Panc1 (cell line): ENCODE results near the gene BICDL2. TPM values are rescaled to one million over a fixed set of nuclear protein-coding genes. Genes with fewer than 3 reads are reported as not detected.

Experiments
- ATAC-seq: fragments of 200-7000 bp; cut with Tn5 transposase; 2 replicates; pipeline ENCODE4 v1.9.1; 2020; ENCODE audit warnings: mild to moderate bottlenecking, moderate library complexity
- BruUV-seq: library from RNA; stranded (reverse); fragments of 400-500 nt; replicated peaks from 2 replicates; lab custom pipeline; 2021; lab: Mats Ljungman, UMichigan
- CTCF ChIA-PET: fragments of 300-600 bp; sonication (Branson Sonifier 250); formaldehyde crosslinking; loops from one replicate; lab custom pipeline; 2022; ENCODE audit warnings: antibody characterized with exemption; lab: Charles Lee
- POLR2A ChIA-PET: fragments of 300-600 bp; sonication (Branson Sonifier 250); formaldehyde crosslinking; loops from one replicate; lab custom pipeline; 2022; ENCODE audit warnings: antibody characterized with exemption; lab: Charles Lee
- DNase-seq: peaks from one replicate; pipeline ENCODE4 v3.0.0-alpha.2; 2010; ENCODE audit warnings: low read depth, low spot score
- H3K27ac ChIP-seq: 2 replicates; pipeline ENCODE4 v1.5.1; 2011; ENCODE audit warnings: mild to moderate bottlenecking, low read length, inconsistent platforms
- H3K27me3 ChIP-seq: fragments of 200-500 bp; sonication (Bioruptor generic); 2 replicates; pipeline ENCODE4 v1.6.0; 2014; ENCODE audit warnings: low read length, inconsistent platforms; ENCODE audit not compliant: control insufficient read depth, insufficient read depth
- H3K36me3 ChIP-seq: fragments of 200-500 bp; sonication (Bioruptor generic); 2 replicates; pipeline ENCODE4 v1.5.1; 2014; ENCODE audit warnings: inconsistent platforms, mild to moderate bottlenecking, low read length, moderate library complexity; ENCODE audit not compliant: control insufficient read depth, insufficient read depth
- H3K4me1 ChIP-seq: 2 replicates; pipeline ENCODE4 v1.5.1; 2011; ENCODE audit warnings: inconsistent platforms, mild to moderate bottlenecking, low read length, moderate library complexity; ENCODE audit not compliant: control insufficient read depth, insufficient read depth
- H3K4me3 ChIP-seq, 2 experiments: 2 replicates each; pipeline ENCODE4 v1.5.1; 2011 to 2012; ENCODE audit warnings: low read depth in 2 of 2, low read length in 2 of 2, mild to moderate bottlenecking in 2 of 2, inconsistent platforms in 1 of 2, moderate library complexity in 1 of 2
- H3K9me3 ChIP-seq: fragments of 200-500 bp; sonication (Bioruptor generic); 2 replicates; pipeline ENCODE4 v1.5.1; 2014; ENCODE audit warnings: low read depth, mild to moderate bottlenecking, inconsistent platforms, low read length, moderate library complexity; ENCODE audit not compliant: control insufficient read depth, insufficient read depth
- POLR2AphosphoS5 ChIP-seq: IDR thresholded peaks from 2 replicates; pipeline ENCODE4 v1.6.1; 2012; ENCODE audit warnings: mild to moderate bottlenecking, low read depth, low read length, moderate library complexity
- SIN3A ChIP-seq: IDR thresholded peaks from 2 replicates; pipeline ENCODE4 v1.6.1; 2012; ENCODE audit warnings: low read depth, mild to moderate bottlenecking, low read length, moderate library complexity, borderline replicate concordance; ENCODE audit not compliant: insufficient read depth
- TCF7L2 ChIP-seq: IDR thresholded peaks from 2 replicates; pipeline ENCODE4 v1.6.1; 2011; ENCODE audit warnings: mild to moderate bottlenecking, low read depth, low read length, inconsistent platforms
- in situ Hi-C: cut with HindIII; loops from 2 replicates; pipeline ENCODE4 v1.10.0; 2016; ENCODE audit warnings: low sequenced_read_pairs, low pct_unique_long_range_greater_than_20kb
- intact Hi-C: fragments of 100-400 bp; cut with micrococcal nuclease; formaldehyde crosslinking; loops from one replicate; pipeline ENCODE4 v1.10.0; 2022; ENCODE audit not compliant: unreplicated experiment
- total RNA-seq: library from RNA; stranded (reverse); gene quantifications from one replicate; pipeline ENCODE4 v1.2.1, GENCODE V29; 2021; ENCODE audit not compliant: unreplicated experiment
- TF ChIP-seq, protein P1 (sequence below), 2 experiments: IDR thresholded peaks; 2 replicates each; pipeline ENCODE4 v1.6.1; 2011 to 2012; ENCODE audit warnings: low read depth in 2 of 2, control low read depth in 1 of 2, low read length in 1 of 2, mild to moderate bottlenecking in 1 of 2, moderate library complexity in 1 of 2; ENCODE audit not compliant: insufficient read depth in 1 of 2
- TF ChIP-seq, protein P2 (sequence below): fragments of 450-650 bp; IDR thresholded peaks from 2 replicates; pipeline ENCODE4 v1.5.1; 2017; ENCODE audit warnings: mild to moderate bottlenecking

Gene BICDL2
- total RNA-seq, 1 experiment from 2014 or later, result 0.21 TPM

DNA sequence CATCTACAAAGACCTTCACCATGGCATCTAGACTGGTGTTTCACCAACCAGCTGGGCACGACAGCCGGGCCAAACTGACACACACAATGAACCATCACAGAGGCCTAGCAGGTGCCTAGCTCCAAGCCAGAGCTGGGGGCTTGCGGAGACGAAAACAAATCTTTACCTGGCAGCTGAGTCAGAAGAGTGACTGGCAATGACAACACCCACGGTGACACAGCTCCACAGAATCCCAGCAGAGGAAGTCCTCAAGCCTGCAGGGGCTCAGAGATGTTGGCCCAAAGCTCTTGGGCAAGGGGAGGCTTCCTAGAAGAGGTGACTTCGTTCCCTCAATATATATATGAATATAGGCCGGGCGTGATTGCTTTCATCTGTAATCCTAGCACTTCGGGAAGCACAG is 14.8 kb upstream of the BICDL2 start:
- no peaks in the 10 kb centered on the region for H3K36me3 ChIP-seq
- H3K9me3 ChIP-seq, result no peaks in the 10 kb centered on the region
- H3K4me3 ChIP-seq, result no peak overlapping the region
- DNase-seq (no peak), ATAC-seq (no peak)
- no peaks in the 10 kb centered on the region for H3K4me1 ChIP-seq
- no peaks in the 10 kb centered on the region for H3K27me3 ChIP-seq
- H3K27ac ChIP-seq, result no peak overlapping the region
- in situ Hi-C loops, result no loop called here
- no TSS peak for BruUV-seq
- TF ChIP-seq TCF7L2 (no peak), SIN3A (no peak), POLR2AphosphoS5 (no peak)
- TF ChIP-seq, protein P1, sequence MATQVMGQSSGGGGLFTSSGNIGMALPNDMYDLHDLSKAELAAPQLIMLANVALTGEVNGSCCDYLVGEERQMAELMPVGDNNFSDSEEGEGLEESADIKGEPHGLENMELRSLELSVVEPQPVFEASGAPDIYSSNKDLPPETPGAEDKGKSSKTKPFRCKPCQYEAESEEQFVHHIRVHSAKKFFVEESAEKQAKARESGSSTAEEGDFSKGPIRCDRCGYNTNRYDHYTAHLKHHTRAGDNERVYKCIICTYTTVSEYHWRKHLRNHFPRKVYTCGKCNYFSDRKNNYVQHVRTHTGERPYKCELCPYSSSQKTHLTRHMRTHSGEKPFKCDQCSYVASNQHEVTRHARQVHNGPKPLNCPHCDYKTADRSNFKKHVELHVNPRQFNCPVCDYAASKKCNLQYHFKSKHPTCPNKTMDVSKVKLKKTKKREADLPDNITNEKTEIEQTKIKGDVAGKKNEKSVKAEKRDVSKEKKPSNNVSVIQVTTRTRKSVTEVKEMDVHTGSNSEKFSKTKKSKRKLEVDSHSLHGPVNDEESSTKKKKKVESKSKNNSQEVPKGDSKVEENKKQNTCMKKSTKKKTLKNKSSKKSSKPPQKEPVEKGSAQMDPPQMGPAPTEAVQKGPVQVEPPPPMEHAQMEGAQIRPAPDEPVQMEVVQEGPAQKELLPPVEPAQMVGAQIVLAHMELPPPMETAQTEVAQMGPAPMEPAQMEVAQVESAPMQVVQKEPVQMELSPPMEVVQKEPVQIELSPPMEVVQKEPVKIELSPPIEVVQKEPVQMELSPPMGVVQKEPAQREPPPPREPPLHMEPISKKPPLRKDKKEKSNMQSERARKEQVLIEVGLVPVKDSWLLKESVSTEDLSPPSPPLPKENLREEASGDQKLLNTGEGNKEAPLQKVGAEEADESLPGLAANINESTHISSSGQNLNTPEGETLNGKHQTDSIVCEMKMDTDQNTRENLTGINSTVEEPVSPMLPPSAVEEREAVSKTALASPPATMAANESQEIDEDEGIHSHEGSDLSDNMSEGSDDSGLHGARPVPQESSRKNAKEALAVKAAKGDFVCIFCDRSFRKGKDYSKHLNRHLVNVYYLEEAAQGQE (IDR thresholded peaks at IDR 0.05; ENCODE audit: insufficient read depth in 1 of 2, low read depth in 2 of 2, low read length in 1 of 2), result no peak
- TF ChIP-seq, protein P2, sequence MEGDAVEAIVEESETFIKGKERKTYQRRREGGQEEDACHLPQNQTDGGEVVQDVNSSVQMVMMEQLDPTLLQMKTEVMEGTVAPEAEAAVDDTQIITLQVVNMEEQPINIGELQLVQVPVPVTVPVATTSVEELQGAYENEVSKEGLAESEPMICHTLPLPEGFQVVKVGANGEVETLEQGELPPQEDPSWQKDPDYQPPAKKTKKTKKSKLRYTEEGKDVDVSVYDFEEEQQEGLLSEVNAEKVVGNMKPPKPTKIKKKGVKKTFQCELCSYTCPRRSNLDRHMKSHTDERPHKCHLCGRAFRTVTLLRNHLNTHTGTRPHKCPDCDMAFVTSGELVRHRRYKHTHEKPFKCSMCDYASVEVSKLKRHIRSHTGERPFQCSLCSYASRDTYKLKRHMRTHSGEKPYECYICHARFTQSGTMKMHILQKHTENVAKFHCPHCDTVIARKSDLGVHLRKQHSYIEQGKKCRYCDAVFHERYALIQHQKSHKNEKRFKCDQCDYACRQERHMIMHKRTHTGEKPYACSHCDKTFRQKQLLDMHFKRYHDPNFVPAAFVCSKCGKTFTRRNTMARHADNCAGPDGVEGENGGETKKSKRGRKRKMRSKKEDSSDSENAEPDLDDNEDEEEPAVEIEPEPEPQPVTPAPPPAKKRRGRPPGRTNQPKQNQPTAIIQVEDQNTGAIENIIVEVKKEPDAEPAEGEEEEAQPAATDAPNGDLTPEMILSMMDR, result no peak
- CTCF ChIA-PET, result no interaction called here
- intact Hi-C loops, result loop anchor here (10.0 kb wide), 1 partner anchor 73 kb away; no protein-coding TSS in a partner anchor
- POLR2A ChIA-PET, result no interaction called here

DNA sequence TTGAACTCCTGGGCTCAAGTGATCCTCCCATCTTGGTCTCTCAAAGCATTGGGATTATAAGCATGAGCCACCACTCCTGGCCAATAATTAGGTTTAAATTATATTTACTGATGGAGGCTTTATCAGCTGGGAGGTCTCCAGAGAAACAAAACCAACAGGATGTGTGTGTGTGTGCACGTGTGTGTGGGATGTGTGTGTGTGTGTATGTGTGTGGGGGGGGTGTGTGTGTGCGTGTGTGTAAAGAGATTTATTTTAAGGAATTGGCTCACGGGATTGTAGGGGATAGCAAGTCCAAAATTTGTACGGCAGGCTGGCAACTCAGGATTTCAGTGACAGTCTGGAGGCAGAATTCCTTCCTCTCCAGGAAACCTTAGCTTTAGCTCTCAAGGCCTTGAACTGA is 14.3 kb upstream of the BICDL2 start:
- Histone ChIP-seq H3K9me3 (no peaks in the 10 kb centered on the region), H3K4me3 (no peak overlapping the region), H3K27me3 (no peaks in the 10 kb centered on the region), H3K36me3 (no peaks in the 10 kb centered on the region), H3K4me1 (no peaks in the 10 kb centered on the region), H3K27ac (no peak overlapping the region)
- intact Hi-C loops (loop anchor here (10.0 kb wide), 1 partner anchor 74 kb away; no protein-coding TSS in a partner anchor), in situ Hi-C loops (no loop called here)
- ChIA-PET CTCF (no interaction called here), POLR2A (no interaction called here)
- TF ChIP-seq TCF7L2 (no peak), SIN3A (no peak), POLR2AphosphoS5 (no peak)
- TF ChIP-seq, protein P1 (IDR thresholded peaks at IDR 0.05; ENCODE audit: insufficient read depth in 1 of 2, low read depth in 2 of 2, low read length in 1 of 2), result no peak
- TF ChIP-seq, protein P2, result no peak
- no TSS peak for BruUV-seq
- DNase-seq (no peak), ATAC-seq (no peak)
